Trophoblast cell (in vitro differentiated cells and primary cell): Measurements from ENCODE around the gene SENP5.
"Not testable (repeated sequence)": the region's sequence is repeated elsewhere in the genome, so short reads cannot be mapped to it uniquely, and the experiment has no call there.

Experiments
- DNase-seq, 2 donors: peaks; one replicate each; pipeline ENCODE4 v3.0.0-alpha.2; 2016
- H2AFZ ChIP-seq: 2 replicates; pipeline ENCODE4 v1.6.1; 2013; ENCODE audit warnings: low read length, moderate library complexity, mild to moderate bottlenecking; ENCODE audit not compliant: insufficient read depth, poor library complexity
- H2AK5ac ChIP-seq: 2 replicates; pipeline ENCODE4 v1.6.1; 2013; ENCODE audit warnings: mild to moderate bottlenecking, low read length
- H2BK120ac ChIP-seq: 2 replicates; pipeline ENCODE4 v1.6.1; 2013; ENCODE audit warnings: low read length, mild to moderate bottlenecking, moderate library complexity; ENCODE audit not compliant: insufficient read depth, poor library complexity
- H2BK12ac ChIP-seq: 2 replicates; pipeline ENCODE4 v1.6.1; 2013; ENCODE audit warnings: mild to moderate bottlenecking, low read length, moderate library complexity
- H2BK5ac ChIP-seq: 2 replicates; pipeline ENCODE4 v1.6.1; 2013; ENCODE audit warnings: low read length, low read depth, moderate library complexity, mild to moderate bottlenecking; ENCODE audit not compliant: poor library complexity
- H3K14ac ChIP-seq: 2 replicates; pipeline ENCODE4 v1.6.1; 2013; ENCODE audit warnings: mild to moderate bottlenecking, low read length
- H3K18ac ChIP-seq: 2 replicates; pipeline ENCODE4 v1.6.1; 2013; ENCODE audit warnings: mild to moderate bottlenecking, low read length
- H3K23ac ChIP-seq: 2 replicates; pipeline ENCODE4 v1.6.1; 2013; ENCODE audit warnings: low read length
- H3K27ac ChIP-seq: 2 replicates; pipeline ENCODE4 v1.5.1; 2013; ENCODE audit warnings: low read depth, mild to moderate bottlenecking, inconsistent platforms, low read length, moderate library complexity
- H3K27me3 ChIP-seq: 2 replicates; pipeline ENCODE4 v1.6.1; 2013; ENCODE audit warnings: inconsistent platforms, mild to moderate bottlenecking, low read length, moderate library complexity; ENCODE audit not compliant: insufficient read depth
- H3K36me3 ChIP-seq, 2 experiments: 1 replicate in 1 of 2; 2 replicates in 1 of 2; pipeline ENCODE4 v1.6.1; 2013; ENCODE audit warnings: low read length in 2 of 2, mild to moderate bottlenecking in 2 of 2, moderate library complexity in 1 of 2; ENCODE audit not compliant: insufficient read depth in 2 of 2, control insufficient read depth in 1 of 2
- H3K4ac ChIP-seq: 2 replicates; pipeline ENCODE4 v1.6.1; 2013; ENCODE audit warnings: low read depth, mild to moderate bottlenecking, low read length, moderate library complexity
- H3K4me1 ChIP-seq, 2 experiments: 1 replicate in 1 of 2; 2 replicates in 1 of 2; pipeline ENCODE4 v1.6.1; 2013; ENCODE audit warnings: low read length in 2 of 2, mild to moderate bottlenecking in 2 of 2, moderate library complexity in 1 of 2; ENCODE audit not compliant: insufficient read depth in 2 of 2, control insufficient read depth in 1 of 2
- H3K4me2 ChIP-seq: 2 replicates; pipeline ENCODE4 v1.6.1; 2013; ENCODE audit warnings: inconsistent platforms, mild to moderate bottlenecking, low read length, moderate library complexity
- H3K4me3 ChIP-seq: 2 replicates; pipeline ENCODE4 v1.5.1; 2013; ENCODE audit warnings: mild to moderate bottlenecking, low read depth, low read length, inconsistent platforms
- H3K79me1 ChIP-seq: one replicate; pipeline ENCODE4 v1.6.1; 2013; ENCODE audit warnings: low read length
- H3K79me2 ChIP-seq: 2 replicates; pipeline ENCODE4 v1.6.1; 2013; ENCODE audit warnings: low read length, mild to moderate bottlenecking; ENCODE audit not compliant: control insufficient read depth, insufficient read depth, poor library complexity
- H3K9ac ChIP-seq: 2 replicates; pipeline ENCODE4 v1.6.1; 2013; ENCODE audit warnings: mild to moderate bottlenecking, low read length
- H3K9me3 ChIP-seq: 2 replicates; pipeline ENCODE4 v1.6.1; 2013; ENCODE audit warnings: low read depth, mild to moderate bottlenecking, control low read depth, inconsistent platforms, low read length; ENCODE audit not compliant: insufficient read depth
- H4K12ac ChIP-seq: 2 replicates; pipeline ENCODE4 v1.6.1; 2013; ENCODE audit warnings: low read depth, mild to moderate bottlenecking, low read length, moderate library complexity
- H4K8ac ChIP-seq: 2 replicates; pipeline ENCODE4 v1.6.1; 2013; ENCODE audit warnings: low read depth, mild to moderate bottlenecking, low read length, moderate library complexity
- H4K91ac ChIP-seq: one replicate; pipeline ENCODE4 v1.6.1; 2013; ENCODE audit warnings: low read depth, mild to moderate bottlenecking, low read length, moderate library complexity
- WGBS: extraction: QIAGEN DNeasy Blood & Tissue Kit; methylation state at CpG from one replicate; pipeline ENCODE4 v1.1.7; 2013; ENCODE audit warnings: missing lambda C conversion rate; ENCODE audit not compliant: insufficient read length, insufficient coverage; ENCODE audit errors: extremely low coverage; 5-methylcytosine and 5-hydroxymethylcytosine counted together

SENP5 gene

DNA sequence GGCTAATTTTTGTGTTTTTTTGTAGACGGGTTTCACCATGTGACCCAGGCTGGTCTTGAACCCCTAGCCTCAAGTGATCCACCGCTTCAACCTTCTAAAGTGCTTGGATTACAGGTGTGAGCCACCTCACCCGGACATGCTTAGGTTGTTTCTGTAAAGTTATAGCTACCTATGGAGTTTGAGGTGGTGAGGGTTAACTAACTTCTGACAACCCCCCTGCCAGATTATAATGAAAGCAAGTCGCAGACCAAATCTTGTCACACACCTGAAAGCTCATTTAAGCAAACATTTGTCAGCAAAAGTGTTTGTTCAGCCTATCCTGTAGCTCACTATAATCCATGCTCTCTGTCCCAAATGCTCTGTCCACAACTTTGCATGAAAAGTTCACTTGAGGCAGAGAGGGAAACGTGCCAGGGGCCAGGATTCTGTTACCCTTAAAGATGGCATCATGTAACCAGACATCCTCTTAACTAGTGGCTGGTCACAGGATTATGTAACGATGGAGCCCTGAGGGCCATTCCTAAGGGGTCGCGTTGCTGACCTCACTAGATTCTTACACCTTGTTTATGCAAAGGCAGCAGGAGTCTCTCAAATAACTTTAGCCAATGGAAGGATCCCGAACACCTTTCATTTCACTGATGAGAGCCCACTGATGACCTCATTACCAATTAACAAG, 24.1 kb upstream of the SENP5 start:
- H4K91ac ChIP-seq: no peak overlapping the region
- H3K4me1 ChIP-seq: peaks cover 0 to 5% of the 10 kb centered on the region in 2 experiments
- peak; percentile 70 to 81 for DNase-seq

DNA sequence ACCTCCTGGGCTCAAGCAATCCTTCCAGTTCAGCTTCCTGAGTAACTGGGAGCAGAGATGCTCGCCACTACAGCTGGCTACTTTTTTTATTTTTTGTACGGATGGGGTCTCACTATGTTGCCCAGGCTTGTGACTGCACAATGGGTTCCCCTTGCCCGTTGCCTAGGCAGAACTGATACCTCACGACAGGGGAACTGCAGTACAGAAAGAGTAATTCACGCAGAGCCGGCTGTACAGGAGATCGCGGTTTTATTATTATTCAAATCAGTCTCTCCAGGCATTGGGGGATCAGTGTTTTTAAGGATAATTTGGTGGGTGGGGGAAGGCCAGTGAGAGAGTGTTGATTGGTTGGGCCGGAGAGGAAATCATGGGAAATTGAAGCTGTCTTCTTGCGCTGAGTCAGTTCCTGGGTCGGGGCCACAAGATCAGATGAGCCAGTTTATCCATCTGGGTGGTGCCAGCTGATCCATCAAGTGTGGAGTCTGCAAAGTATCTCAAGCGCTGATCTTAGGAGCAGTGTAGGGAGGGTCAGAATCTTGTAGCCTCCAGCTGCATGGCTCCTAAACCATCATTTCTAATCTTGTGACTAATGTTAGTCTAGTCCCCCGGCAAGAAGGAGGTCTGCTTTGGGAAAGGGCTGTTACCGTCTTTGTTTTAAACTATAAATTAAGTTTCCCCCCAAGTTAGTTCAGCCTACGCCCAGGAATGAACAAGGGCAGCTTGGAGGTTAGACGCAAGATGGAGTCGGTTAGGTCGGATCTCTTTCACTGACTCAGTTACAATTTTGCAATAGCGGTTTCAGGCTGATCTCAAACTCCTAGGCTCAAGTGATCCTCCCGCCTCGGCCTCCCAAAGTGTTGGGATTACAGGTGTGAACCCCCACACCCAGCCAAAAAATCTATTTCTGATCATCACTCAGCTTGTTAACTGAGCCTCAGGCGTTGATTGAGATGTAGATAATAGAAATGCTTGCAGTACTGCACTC, 23.2 kb upstream of the SENP5 start:
- H3K79me2 ChIP-seq, H4K12ac ChIP-seq, H3K4me2 ChIP-seq, H3K23ac ChIP-seq, H2AFZ ChIP-seq, H3K9me3 ChIP-seq, H2AK5ac ChIP-seq, H4K91ac ChIP-seq, H3K4ac ChIP-seq, H2BK12ac ChIP-seq, H3K79me1 ChIP-seq, H3K9ac ChIP-seq, H3K36me3 ChIP-seq, H2BK5ac ChIP-seq, H3K27ac ChIP-seq, H3K18ac ChIP-seq, H4K8ac ChIP-seq, H2BK120ac ChIP-seq, H3K27me3 ChIP-seq, H3K14ac ChIP-seq, H3K4me3 ChIP-seq, H3K4me1 ChIP-seq: not testable (repeated sequence)
- peak; percentile 33 to 75 for DNase-seq
- WGBS: no CpG with 5 or more reads among the region's 22 CpGs

More for the DNA sequence above, 24.1 kb upstream of the SENP5 start:
- no peak overlapping the region for H3K4me3 ChIP-seq
- H4K8ac ChIP-seq: no peak overlapping the region
- no peak overlapping the region for H2AK5ac ChIP-seq
- no peak overlapping the region for H3K4me2 ChIP-seq
- no peaks in the 10 kb centered on the region for H3K79me1 ChIP-seq
- no peaks in the 10 kb centered on the region for H3K9me3 ChIP-seq
- H3K27me3 ChIP-seq: no peaks in the 10 kb centered on the region
- no peak overlapping the region for H3K27ac ChIP-seq
- no peak overlapping the region for H4K12ac ChIP-seq
- H3K18ac ChIP-seq: no peak overlapping the region
- H3K9ac ChIP-seq: no peak overlapping the region
- no peak overlapping the region for H2BK120ac ChIP-seq
- H3K23ac ChIP-seq: no peak overlapping the region
- H2BK12ac ChIP-seq: no peak overlapping the region
- H2AFZ ChIP-seq: no peak overlapping the region
- H3K14ac ChIP-seq: no peak overlapping the region
- no peaks in the 10 kb centered on the region for H3K36me3 ChIP-seq
- H3K4ac ChIP-seq: no peak overlapping the region
- WGBS: no CpG with 5 or more reads among the region's 9 CpGs
- no peak overlapping the region for H2BK5ac ChIP-seq
- H3K79me2 ChIP-seq: no peaks in the 10 kb centered on the region

DNA sequence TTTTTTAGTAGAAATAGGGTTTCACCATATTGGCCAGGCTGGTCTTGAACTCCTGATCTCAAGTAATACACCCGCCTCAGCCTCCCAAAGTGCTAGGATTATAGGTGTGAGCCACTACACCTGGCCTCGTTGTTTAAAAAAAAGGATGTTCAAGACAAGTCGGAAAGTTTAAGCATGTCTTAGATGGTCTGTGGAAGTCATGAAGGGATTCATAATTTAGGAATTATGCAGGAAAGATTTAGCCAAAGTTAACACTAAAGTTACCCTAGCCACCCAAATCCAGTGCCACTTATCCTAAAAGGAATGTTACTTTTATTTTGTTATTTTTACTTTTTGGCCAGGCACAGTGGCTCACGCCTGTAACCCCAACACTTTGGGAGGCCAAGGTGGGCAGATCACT, 19.3 kb upstream of the SENP5 start:
- H4K8ac ChIP-seq, DNase-seq, H3K4me1 ChIP-seq, H2AFZ ChIP-seq, H3K18ac ChIP-seq, H3K27me3 ChIP-seq, H3K14ac ChIP-seq, H4K12ac ChIP-seq, H2BK12ac ChIP-seq, H3K4me3 ChIP-seq, H3K4ac ChIP-seq, H3K23ac ChIP-seq, H3K9me3 ChIP-seq, H3K79me2 ChIP-seq, H3K4me2 ChIP-seq, H3K36me3 ChIP-seq, H2BK120ac ChIP-seq, H3K27ac ChIP-seq, H4K91ac ChIP-seq, H3K79me1 ChIP-seq, H3K9ac ChIP-seq, H2BK5ac ChIP-seq, H2AK5ac ChIP-seq: not testable (repeated sequence)
- WGBS: no CpG with 5 or more reads among the region's 4 CpGs

DNA sequence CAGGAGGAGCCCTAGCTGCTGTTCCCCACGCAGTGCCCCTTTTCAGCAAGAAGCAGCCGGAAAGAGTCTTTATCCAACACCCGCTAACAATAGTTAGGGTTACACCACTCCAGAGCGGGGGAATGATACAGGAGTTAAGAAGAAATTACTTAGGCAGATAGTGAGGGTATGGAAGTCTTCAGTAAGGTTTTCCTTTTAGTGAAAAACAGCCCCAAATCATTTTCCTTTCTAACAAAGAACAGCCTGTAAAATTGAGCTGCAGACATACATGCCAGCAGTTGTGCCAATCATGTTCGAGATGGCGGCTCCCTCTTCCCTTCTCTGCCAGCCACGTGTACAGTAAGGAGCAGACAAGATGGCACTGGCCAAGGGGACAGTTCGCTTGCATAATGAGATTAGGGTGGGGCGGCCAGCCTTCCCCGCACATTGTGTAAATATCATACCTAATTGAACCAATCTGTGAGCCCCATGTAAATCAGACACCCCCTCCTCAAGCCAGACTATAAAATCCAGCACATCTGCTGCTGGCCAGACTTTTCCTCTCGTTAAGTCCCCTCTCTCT, 18.5 kb upstream of the SENP5 start:
- H3K23ac ChIP-seq: no peak overlapping the region
- no peak overlapping the region for H3K27ac ChIP-seq
- H4K12ac ChIP-seq: no peak overlapping the region
- H3K4ac ChIP-seq: no peak overlapping the region
- H3K79me1 ChIP-seq: no peaks in the 10 kb centered on the region
- H4K8ac ChIP-seq: no peak overlapping the region
- no peak overlapping the region for H3K9ac ChIP-seq
- H3K36me3 ChIP-seq: no peaks in the 10 kb centered on the region
- no peak overlapping the region for H3K4me2 ChIP-seq
- H3K4me1 ChIP-seq: no peaks in the 10 kb centered on the region
- peaks cover 6% of the 10 kb centered on the region for H3K9me3 ChIP-seq
- H2BK5ac ChIP-seq: no peak overlapping the region
- no peaks in the 10 kb centered on the region for H3K79me2 ChIP-seq
- H2AK5ac ChIP-seq: no peak overlapping the region
- no peak overlapping the region for H2BK12ac ChIP-seq
- no CpG with 5 or more reads among the region's 11 CpGs for WGBS
- no peak for DNase-seq
- H2BK120ac ChIP-seq: no peak overlapping the region
- no peak overlapping the region for H2AFZ ChIP-seq
- no peak overlapping the region for H3K14ac ChIP-seq
- no peaks in the 10 kb centered on the region for H3K27me3 ChIP-seq
- H4K91ac ChIP-seq: no peak overlapping the region
- H3K18ac ChIP-seq: no peak overlapping the region
- H3K4me3 ChIP-seq: no peak overlapping the region
